HG02852 (cell line): ENCODE measurements around the gene ASB12.
A peak's percentile ranks its signal among the peaks of the same experiment; 100 is the strongest.
"Not testable (repeated sequence)": the region's sequence is repeated elsewhere in the genome, so short reads cannot be mapped to it uniquely, and the experiment has no call there.

ENCODE experiments used
- ATAC-seq: cut with Tn5 transposase; IDR thresholded peaks from one replicate; pipeline ENCODE4 v1.9.1; 2021; ENCODE audit warnings: mild to moderate bottlenecking, moderate library complexity; ENCODE audit not compliant: unreplicated experiment

The ASB12 gene, protein sequence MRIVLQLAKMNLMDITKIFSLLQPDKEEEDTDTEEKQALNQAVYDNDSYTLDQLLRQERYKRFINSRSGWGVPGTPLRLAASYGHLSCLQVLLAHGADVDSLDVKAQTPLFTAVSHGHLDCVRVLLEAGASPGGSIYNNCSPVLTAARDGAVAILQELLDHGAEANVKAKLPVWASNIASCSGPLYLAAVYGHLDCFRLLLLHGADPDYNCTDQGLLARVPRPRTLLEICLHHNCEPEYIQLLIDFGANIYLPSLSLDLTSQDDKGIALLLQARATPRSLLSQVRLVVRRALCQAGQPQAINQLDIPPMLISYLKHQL

DNA sequence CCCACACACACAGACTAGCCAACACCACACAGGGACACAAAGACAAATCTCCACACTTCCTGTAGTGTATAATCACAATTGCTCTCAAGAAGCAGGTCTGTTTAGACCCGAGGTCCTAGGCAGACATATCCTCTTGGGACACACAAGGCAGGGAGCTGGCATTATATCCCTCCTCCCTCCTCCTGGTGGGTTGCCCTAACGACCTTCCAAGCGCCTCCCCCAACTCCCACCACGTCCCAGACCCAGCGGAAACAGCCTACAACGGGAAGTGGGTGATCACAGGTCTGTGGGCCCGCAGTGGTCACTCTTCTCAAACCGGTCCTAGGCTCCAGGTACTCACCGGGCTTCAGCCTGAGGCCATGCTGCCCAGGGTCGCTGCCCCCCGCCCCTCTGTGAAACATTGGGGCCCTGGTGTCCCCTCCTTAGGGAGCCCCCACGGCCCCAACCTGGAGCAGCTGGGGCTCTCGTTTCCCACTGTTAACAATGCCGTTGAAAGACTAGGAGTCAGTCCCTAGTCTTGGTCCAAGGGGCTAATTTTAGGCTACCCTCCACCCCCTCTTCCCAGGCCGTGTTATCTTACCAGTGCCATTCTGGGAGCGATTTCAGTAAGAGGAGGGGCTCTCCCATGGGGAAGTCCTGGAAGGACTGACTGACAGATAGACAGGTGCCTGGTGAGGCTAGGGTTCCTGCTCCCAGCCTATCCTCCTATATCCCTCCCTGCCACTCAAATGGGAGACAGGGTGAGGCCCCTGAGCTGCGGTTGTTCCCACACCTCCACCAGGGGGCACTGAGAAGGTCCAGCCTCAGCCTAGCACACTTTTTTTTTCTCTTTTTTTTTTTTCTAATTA lies at the start of gene ASB12:
TSS of gene ASB12 (minus strand) at position 485 of the 848 bp plus-strand sequence. CDS start 4,957 bp downstream, outside the sequence.
- ATAC-seq: no peak

DNA sequence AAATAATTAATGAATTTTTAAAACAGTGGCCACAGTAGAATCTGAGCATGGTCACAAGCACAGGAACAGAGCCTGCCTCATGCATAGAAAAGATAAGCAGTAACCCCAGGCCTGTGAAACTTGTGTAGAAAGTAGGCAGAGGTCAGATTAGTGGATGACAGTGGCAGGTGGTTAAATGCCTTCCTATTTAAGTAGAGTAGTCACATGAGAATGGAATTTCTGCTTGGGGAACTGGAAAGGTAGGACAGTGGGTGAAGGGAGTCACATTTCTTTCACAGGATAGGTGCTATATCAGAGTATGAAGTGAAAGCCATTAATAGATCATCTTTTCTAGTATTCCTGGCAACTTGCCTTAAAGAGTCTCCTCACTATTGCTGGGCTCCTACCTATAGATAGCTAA lies 34.9 kb upstream of the ASB12 start:
- no peak for ATAC-seq

DNA sequence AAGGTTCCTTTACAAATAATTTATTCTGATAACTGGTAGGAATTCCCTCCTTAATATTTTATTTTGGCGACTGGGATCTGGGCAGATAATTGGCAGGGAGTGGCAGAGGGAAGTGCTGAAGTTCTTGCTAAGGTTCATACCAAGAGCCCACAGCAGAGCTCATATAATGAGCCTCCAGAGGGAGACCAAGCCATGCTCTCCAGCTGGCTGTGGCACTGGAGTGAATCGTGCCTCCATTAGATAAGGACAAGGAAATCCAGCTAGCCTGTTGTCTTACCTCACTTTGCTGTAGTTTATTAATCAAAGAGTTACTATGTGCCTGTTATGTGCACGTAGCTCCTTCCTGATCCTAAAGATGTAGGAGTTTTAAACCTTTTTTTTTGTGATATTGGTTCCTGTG lies 1.3 kb downstream of the ASB12 start:
- ATAC-seq: no peak

DNA sequence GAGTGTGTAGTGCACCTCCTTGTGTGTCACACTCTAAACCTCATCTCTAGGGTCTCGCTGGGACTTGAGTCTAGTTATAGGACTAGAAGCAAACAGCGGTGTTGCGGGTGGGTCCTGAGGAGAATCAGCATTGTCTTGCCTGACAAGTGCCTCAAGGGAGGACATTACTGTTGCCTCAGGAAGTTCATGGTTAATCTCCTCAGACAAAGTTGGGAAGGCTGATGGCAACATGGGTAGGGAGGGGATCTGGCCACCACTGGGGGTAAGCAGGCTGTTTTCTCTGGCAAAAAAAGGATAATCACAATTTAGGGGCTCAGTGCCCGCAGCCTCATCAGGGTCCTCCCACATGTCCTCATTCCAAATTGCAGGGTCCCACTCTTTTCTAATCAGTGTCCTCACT lies 12.4 kb downstream of the ASB12 start:
- no peak for ATAC-seq

DNA sequence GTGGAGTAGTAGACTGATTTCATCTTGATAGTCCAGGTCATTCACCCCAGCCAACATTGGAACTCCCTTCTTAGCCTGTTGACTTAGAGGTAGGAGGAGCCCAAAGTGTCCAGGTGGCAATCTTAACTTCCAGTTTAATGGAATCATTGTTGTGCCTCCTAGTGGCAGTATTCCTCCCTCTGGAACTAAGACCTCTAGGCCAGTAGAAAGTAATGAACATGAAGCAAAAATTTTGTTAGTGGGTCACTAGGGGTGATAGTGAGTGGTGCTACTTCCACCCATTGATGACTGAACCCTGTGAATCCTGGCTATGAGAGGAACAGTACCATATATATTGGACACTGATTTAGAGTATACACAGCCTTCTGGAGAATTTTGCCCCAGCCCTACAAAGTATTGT lies 16.4 kb downstream of the ASB12 start:
- not testable (repeated sequence) for ATAC-seq

DNA sequence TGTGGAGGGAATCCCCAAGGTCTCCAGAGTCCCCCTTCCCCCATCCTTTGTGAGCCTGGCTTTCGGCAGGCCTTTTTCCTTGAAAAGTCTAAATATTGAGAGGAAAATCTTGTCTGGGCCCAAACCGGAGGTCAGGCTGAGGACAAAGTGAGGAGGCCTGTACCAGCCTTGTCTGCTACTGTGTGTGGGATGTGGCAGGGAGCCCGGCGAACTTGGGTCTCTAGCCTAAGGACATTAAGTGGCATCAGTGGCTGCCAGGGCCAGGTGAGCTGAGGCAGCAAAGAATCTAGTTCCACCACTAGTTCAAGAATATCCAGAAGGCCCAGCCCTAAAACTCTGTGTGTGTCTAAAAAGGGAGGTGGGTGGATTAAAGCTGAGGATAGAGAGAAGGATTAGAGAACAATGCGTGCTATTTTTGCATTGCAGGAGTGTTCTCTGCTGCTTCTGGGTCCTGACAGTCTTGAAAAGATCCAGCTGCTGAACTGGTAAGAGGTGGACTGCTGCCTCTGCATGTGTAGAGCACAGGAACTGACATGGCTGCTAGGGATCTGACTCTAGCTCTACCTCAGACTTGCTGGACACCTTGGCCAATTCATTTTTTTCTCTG lies 23.7 kb downstream of the ASB12 start:
- ATAC-seq: no peak

DNA sequence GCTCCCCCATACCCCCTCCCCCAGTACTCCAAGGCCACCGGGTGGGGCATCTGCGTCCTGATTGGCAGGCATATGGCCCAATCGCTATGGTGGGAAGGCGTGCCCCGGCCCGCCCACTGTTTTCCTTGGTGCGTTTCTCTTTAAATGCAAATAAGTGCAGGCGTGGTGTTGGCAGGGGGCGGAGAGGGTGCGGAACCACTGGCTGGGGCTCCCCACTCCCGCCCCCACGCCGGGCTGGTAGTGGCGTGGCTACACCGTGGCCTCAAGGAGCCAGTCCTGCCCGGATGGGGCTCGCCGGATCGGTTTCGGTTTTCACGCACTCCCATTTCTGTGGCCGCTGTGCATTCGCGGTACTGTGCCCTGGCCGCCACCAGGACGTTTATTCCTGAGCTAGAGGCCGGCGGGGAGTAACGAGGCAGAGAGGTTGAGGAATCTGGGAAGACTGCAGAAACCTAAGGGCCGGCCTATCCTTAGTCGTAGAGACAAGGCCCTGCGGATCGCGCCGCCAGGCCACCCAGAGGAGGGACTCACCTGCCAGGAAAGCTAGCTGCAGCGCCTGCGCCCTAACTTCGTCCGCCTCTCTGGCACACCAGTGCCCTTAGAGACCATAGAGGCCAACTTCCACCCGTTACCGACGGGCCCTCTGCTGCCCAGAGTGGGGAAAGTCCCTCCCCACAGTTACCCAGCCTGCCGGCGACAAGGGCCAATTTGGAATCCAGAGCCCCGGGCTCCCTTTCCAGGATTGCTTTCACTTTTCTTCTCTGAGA lies 24.5 kb downstream of the ASB12 start:
- ATAC-seq: peak; percentile 85

DNA sequence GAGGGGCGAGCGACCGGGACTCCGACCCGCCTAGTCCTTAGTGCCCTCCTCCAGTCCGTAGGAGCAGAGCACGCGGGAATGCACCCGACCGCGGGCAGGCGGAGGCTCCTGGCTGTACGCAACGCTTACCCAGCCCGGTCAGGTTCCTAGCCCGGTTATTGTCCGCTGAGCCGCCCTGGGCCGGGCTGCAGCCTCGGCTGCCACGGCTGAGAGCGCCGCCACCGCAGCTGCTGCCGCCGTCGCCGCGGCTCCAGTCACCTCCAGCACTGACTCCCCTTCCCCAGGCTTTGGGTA lies 25.0 kb downstream of the ASB12 start, which contains the start of gene AMER1:
TSS of gene AMER1 (minus strand) at position 268 of the 294 bp plus-strand sequence. CDS start 12,422 bp downstream, outside the sequence.
- ATAC-seq: peak; percentile 39

DNA sequence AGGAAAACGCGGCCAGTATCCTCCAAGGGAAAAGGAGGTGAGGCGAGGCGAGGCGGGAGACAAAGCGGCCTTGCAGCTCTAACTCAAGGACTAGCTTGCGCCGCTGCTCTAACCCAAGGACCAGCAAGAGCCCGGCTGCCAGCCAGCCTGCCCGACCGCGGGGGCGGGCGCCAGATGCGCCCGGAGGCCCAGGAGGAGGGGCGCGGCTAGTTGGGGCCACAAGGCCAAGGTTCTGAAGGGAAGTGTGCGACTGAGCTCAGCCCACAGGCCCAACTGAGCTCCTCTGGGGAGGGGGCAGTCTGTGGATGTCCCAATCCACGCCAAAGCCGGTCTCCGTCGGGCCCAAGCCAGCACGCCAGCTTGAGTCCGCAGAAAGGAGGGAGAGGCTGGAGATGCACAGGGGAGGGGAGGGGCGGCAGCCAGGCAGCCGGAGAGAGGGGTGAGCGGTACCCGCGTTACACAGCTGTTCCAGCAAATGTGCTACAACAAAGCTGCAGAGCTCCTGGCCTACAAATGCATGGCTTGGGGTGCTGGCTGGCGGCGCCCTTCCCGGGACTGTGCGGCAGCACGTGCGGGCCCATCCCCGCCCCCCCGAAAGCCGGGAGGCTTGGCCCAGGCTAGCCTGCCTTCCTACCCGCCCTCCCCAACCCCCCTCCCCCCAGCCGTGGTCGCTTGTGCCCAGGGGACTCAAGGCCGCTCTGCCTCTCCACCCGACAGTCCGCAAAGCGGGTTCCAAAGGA lies 25.5 kb downstream of the ASB12 start:
- peak; percentile 6 for ATAC-seq

DNA sequence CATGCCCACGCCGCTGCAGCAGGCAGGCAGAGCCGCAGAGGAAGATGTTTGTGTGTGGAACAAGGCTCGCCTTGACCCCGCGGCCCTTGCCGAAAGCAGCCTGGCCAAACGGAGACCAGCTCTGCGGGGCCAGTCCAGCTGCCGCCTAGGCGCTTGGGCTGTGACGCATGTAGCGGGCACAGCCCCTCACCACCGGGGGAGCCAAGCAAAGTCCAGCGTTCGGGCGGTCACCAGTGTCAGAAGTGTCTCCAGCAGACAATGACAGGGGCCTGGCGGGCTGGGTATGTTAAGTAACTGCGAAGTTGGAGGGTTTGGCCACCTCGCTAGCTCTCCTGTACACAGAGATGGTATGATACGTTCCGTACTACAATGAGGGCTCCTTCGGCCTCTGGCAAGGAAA lies 26.2 kb downstream of the ASB12 start:
- no peak for ATAC-seq

DNA sequence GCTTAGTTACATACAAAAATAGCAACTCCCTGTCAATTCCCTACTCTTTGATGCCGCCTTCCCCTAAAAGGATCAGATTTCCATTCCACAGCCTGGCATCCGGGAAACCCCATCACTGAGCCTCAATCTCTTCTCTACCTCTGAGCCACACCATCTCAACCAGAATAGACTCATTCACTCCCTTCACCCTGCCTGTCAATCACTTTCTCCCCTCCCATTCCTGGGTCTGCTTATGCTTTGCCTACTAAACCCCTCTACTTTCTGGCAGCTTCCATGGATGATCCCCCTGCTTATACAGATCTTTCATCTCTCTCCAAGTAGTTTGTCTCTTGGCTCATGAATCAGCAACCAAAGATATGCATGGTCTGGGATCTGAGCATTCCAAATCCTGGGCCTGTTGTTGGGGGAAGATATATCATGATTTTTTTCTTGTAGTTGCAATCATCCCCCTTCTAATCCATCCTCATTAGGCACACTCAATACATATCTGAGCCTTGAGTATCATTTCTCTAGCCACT lies 27.5 kb downstream of the ASB12 start:
- no peak for ATAC-seq

DNA sequence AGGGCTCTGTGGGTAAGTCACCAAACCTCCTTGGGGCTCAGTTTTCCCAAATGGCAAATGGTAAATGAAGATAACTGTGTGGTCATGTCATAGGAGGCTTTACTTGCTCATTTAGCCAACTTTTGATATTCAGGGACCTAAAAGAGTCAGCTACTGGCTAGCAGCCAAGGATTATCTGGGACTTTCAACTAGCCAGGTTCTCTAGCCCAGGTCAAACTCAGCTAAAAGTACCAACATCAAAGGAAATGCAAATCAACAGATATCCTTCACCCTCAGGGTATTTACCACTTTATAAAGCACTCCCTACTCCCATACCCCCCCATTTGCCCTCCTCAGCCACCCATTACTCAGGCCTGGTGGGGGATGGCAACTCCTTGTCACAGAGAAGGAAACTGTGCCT lies 32.4 kb downstream of the ASB12 start:
- ATAC-seq: no peak

DNA sequence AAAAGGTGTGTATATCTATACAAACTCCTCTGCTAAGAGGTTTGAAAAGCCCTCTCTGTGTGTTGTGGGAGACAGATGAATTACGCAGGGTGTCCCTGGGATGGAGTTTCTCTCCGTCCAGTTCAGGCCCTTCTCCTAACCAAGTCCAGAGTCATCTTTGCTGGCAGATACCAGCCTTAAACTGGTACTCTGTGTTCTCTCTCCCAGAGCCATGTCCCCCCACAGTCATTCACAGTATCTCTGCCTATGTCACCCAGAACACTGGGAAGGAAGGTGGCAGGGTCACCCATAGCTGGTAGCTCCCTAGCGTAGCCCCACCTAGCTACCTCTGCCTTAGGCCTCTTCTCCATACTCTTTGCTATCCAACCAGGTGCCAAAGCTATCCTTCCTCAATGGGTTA lies 33.8 kb downstream of the ASB12 start:
- no peak for ATAC-seq

DNA sequence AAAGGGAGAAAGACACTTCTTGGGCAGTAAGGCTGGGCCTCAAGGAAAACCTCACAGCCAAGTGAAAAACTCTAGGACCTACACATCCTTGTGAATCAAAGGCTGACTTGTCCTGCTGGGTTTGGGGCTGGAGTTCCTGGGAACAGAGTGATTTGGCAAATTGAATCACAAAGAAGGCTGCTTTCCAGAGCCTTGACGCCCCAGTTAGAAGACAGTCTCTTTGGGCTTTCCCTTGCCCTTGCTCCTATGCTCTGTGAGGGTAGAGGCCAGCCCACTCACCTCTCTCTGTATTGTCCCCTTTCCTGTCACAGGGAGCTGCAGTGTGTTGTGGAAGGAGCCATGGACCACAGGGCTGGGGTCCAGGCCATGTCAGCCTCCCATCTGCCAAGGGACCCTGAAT lies 34.5 kb downstream of the ASB12 start:
- ATAC-seq: no peak

DNA sequence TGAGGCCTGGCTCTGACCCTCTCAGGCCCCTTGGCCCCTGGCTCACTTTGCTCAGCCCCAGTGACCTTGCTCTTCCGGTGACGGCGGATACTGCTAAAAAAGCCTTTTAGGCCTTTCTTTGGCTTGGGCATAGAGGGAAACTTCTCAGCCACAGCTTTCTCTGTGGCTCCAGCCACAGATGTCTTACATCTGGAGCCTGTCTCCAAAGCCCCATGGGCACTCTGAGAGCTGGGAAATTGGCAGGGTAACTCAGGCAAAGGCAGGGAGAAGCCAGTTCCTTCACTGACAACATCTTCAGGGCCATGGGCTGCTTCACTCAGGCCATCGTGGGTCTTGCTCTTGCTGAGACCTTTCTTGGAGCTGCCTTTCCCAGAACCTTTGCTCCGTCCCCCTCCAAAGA lies 37.7 kb downstream of the ASB12 start:
- ATAC-seq: no peak

DNA sequence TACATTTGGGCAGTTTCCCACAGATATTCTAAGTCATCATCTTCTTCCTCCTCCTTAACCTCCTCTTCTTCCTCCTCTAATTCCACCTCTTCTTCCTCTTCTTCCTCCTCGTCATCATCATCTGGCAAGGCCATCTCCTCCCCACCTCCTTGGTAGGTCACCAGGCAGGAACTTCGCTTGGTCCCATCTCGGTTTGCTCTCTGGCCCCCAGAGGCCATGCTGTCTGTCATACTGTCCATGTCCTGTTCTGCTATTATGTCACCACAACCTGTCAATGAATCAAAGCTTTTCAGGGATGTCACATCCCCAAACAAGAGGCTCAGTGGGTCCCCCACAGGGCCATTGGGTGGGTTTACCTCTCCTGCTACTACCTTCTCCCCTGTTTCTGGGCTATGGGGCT lies 38.4 kb downstream of the ASB12 start:
- ATAC-seq: no peak

DNA sequence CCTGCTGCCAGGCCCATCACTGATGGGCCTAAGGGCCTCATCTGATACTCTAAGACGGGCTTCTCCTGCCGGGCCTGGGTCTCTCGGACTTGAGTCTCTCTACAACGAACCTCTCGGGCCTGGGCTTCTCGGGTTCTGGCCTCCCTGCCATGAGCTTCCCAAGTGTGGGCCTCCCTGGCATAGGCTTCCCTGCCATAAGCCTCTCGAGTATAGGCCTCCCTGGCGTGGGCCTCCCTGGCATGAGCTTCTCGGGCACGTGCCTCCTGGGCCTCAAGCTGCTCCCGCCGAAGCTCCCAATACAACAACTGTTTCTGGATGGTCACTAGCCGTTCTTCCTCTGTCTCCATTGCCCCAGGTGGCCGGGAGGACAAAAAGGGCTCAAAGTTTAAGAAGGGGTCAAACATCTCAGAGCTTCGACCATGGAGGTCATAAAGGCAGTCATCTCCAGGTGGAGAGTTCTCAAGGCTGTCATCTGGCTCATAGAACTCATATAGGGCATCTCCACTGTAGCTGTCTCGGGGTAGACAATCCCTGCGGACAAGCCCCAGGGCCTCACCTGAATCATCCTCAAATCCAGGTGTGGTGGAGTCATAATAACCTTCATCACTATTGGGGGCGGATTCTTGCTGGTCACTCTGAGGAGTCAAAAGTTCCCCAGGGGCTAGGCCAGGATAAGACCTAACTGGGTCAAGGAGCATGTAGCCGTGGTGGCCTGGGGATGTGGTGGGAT lies 39.0 kb downstream of the ASB12 start:
- ATAC-seq: no peak

DNA sequence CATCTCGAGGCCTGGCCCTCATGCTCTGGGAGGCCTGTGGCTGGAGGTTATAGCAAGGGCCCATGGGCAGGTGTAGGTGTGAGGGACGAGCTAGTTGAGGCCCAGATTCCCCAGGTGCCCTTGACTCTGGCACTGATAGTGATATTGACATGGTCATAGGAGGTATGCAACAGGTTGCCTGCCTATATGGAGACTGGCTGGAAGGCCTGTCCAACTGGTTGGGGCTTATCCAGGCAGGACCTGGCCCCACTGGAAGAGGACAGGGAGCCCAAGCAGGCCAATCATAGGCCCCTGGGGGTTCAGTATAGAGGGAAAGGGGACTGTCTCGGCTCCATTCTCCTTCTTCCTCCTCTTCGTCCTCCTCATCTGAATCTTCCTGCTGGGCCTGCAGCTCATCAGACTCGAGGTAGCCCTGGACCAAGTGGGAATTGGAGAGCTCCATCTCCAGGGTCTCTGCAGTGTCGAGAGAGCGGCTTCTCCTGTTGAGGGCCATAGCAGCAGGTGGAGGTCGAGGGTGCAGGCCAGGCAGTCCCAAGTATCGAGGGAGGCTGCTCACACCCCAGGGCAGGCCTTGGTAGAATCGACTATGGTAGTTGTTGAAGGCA lies 40.2 kb downstream of the ASB12 start:
- no peak for ATAC-seq

DNA sequence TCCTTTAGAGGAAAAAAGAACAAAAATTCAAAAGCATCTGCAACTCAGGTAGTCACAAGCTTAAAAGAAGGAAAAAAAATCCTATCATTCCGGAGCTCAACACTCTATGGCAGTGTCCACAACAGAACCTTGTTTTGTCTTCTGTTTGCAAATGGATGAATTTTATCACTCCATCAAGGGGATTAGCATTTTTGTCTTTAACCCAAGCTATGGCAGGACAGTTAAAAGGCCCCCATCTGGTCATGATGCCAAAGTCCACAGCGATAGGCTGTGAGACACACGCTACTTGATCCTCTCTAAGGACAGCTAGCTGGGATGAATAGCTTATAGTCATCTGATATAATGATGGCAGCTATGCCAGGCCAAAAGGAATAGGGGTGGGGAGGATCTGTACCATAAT lies 41.5 kb downstream of the ASB12 start:
- no peak for ATAC-seq
